Measurements from ENCODE around the gene DHX16.

DHX16 gene

GRCh38 chr6:30614044-30614842, 58.6 kb downstream of the DHX16 start:
- DNase-seq (ENCODE audit: low read depth): no peak
- peak overlapping the region; percentile 37 for H3K4me3 ChIP-seq (ENCODE audit: low read depth, low read length)

GRCh38 chr6:30613251-30614043, 59.4 kb downstream of the DHX16 start:
- no peak overlapping the region for H3K4me3 ChIP-seq (ENCODE audit: low read depth, low read length)
- DNase-seq (ENCODE audit: low read depth): no peak

- no peak for DNase-seq (ENCODE audit: low read depth)
- H3K4me3 ChIP-seq (ENCODE audit: low read depth, low read length): no peak overlapping the region
These were observed 60.0 kb downstream of the DHX16 start for GRCh38 chr6:30612687-30613248.

- H3K4me3 ChIP-seq (ENCODE audit: low read depth, low read length): no peak overlapping the region
- DNase-seq (ENCODE audit: low read depth): no peak
These were observed 60.6 kb downstream of the DHX16 start for GRCh38 chr6:30612213-30612612.

GRCh38 chr6:30611856-30612194, 61.0 kb downstream of the DHX16 start:
- DNase-seq (ENCODE audit: low read depth): no peak
- no peak overlapping the region for H3K4me3 ChIP-seq (ENCODE audit: low read depth, low read length)

GRCh38 chr6:30611150-30611855, 61.5 kb downstream of the DHX16 start:
- no peak overlapping the region for H3K4me3 ChIP-seq (ENCODE audit: low read depth, low read length)
- DNase-seq (ENCODE audit: low read depth): no peak

GRCh38 chr6:30610065-30610464, 62.7 kb downstream of the DHX16 start:
- no peak overlapping the region for H3K4me3 ChIP-seq (ENCODE audit: low read depth, low read length)
- no peak for DNase-seq (ENCODE audit: low read depth)

GRCh38 chr6:30603961-30604360, 68.8 kb downstream of the DHX16 start:
- no peak for DNase-seq (ENCODE audit: low read depth)
- H3K4me3 ChIP-seq (ENCODE audit: low read depth, low read length): no peak overlapping the region
